A549 (cell line): ENCODE measurements around the gene GCKR. TPM values are rescaled to one million over a fixed set of nuclear protein-coding genes. Genes with fewer than 3 reads are reported as not detected.

ENCODE experiments used
- ATAC-seq, 2 experiments: fragments of 200-7000 bp in 1 of 2; fragments of >200 bp in 1 of 2; cut with Nextera tagmentation in 1 of 2; cut with Tn5 transposase in 1 of 2; 3 replicates each; pipeline versions ENCODE4 v1.8.0 to v1.9.1; 2018 to 2020; ENCODE audit warnings: mild to moderate bottlenecking in 1 of 2, moderate library complexity in 1 of 2
- CTCF ChIA-PET: fragments of 300-600 bp; sonication (Branson Sonifier 250); formaldehyde crosslinking; extraction: SDS; loops from one replicate; lab custom pipeline; 2021; ENCODE audit warnings: antibody characterized with exemption, inconsistent platforms; lab: Yijun Ruan, JAX
- POLR2A ChIA-PET: fragments of 350-600 bp; formaldehyde crosslinking; extraction: SDS; loops from one replicate; lab custom pipeline; 2021; ENCODE audit warnings: antibody characterized with exemption, inconsistent platforms; lab: Yijun Ruan, JAX
- DNase-seq, 2 experiments: peaks; one replicate each; pipeline versions ENCODE4 v3.0.0 to v3.0.0-alpha.2; 2011 to 2016; ENCODE audit warnings: low read depth in 1 of 2, low spot score in 1 of 2
- FAIRE-seq: peaks from 2 replicates; lab custom pipeline; 2011; peaks lifted over from hg19 to GRCh38; lab: Jason Lieb, UNC
- H3K27ac ChIP-seq, 2 experiments: fragments of >200 bp; sonication (Bioruptor Twin); formaldehyde crosslinking; 3 replicates each; pipeline ENCODE4 v1.5.1; 2016 to 2017
- H3K4me1 ChIP-seq: fragments of >200 bp; sonication (Bioruptor Twin); formaldehyde crosslinking; 3 replicates; pipeline ENCODE4 v1.6.1; 2016
- H3K4me2 ChIP-seq: fragments of >200 bp; sonication (Bioruptor Twin); formaldehyde crosslinking; 3 replicates; pipeline ENCODE4 v1.6.1; 2016
- H3K4me3 ChIP-seq: fragments of >200 bp; sonication (Bioruptor Twin); formaldehyde crosslinking; 3 replicates; pipeline ENCODE4 v1.5.1; 2016
- H3K9me3 ChIP-seq: fragments of >200 bp; sonication (Bioruptor Twin); formaldehyde crosslinking; 3 replicates; pipeline ENCODE4 v1.6.1; 2016
- BHLHE40 ChIP-seq: IDR thresholded peaks from 2 replicates; pipeline ENCODE4 v1.6.1; 2012; ENCODE audit warnings: low read depth, low read length, inconsistent platforms
- CBX2 ChIP-seq: fragments of 200-600 bp; sonication (generic); IDR thresholded peaks from 2 replicates; pipeline ENCODE4 v1.6.1; 2016; ENCODE audit warnings: low read depth, mild to moderate bottlenecking, borderline replicate concordance
- CEBPB ChIP-seq, 2 experiments: fragments of >200 bp in 1 of 2; sonication (Bioruptor Twin) in 1 of 2; formaldehyde crosslinking in 1 of 2; IDR thresholded peaks; 2 replicates each; pipeline ENCODE4 v1.6.1; 2012 to 2016
- ESRRA ChIP-seq: fragments of 150-350 bp; IDR thresholded peaks from 2 replicates; pipeline ENCODE4 v1.6.1; 2014; ENCODE audit warnings: mild to moderate bottlenecking, low read length, borderline replicate concordance
- FOSL2 ChIP-seq, 2 experiments: fragments of 450-650 bp in 1 of 2; fragments of >200 bp in 1 of 2; sonication (Bioruptor Twin) in 1 of 2; formaldehyde crosslinking; IDR thresholded peaks; 2 replicates each; pipeline versions ENCODE4 v1.5.0 to v1.6.1; 2016 to 2020; ENCODE audit warnings: mild to moderate bottlenecking in 1 of 2, moderate library complexity in 1 of 2
- HOXA7 ChIP-seq: fragments of 250-450 bp; sonication (Bioruptor Pico); IDR thresholded peaks from 2 replicates; pipeline ENCODE4 v1.5.0; 2020; ENCODE audit warnings: mild to moderate bottlenecking, moderate library complexity
- HOXB13 ChIP-seq: fragments of 250-450 bp; sonication (Bioruptor Pico); IDR thresholded peaks from 2 replicates; pipeline ENCODE4 v1.5.0; 2020; ENCODE audit warnings: low read depth, mild to moderate bottlenecking, moderate library complexity
- HOXB5 ChIP-seq: fragments of 250-450 bp; sonication (Bioruptor Pico); IDR thresholded peaks from 2 replicates; pipeline ENCODE4 v1.5.0; 2020; ENCODE audit warnings: mild to moderate bottlenecking, moderate library complexity
- JUN ChIP-seq, 2 experiments: fragments of >200 bp; sonication (Bioruptor Twin); formaldehyde crosslinking; IDR thresholded peaks; 2 replicates in 1 of 2; 3 replicates in 1 of 2; pipeline ENCODE4 v1.6.1; 2016 to 2017
- KDM1A ChIP-seq: fragments of 200-600 bp; sonication (generic); IDR thresholded peaks from 2 replicates; pipeline ENCODE4 v1.6.1; 2016; ENCODE audit warnings: low read depth, mild to moderate bottlenecking
- NFE2L2 ChIP-seq: fragments of 150-350 bp; conservative IDR thresholded peaks from 2 replicates; pipeline ENCODE4 v1.6.1; 2014; ENCODE audit warnings: low read length
- RAD21 ChIP-seq, 2 experiments: fragments of >200 bp in 1 of 2; sonication (Bioruptor Twin) in 1 of 2; formaldehyde crosslinking in 1 of 2; IDR thresholded peaks in 1 of 2; conservative IDR thresholded peaks in 1 of 2; 2 replicates in 1 of 2; 3 replicates in 1 of 2; pipeline ENCODE4 v1.6.1; 2012 to 2018; ENCODE audit warnings: inconsistent platforms in 1 of 2
- RFX5 ChIP-seq: fragments of 450-650 bp; IDR thresholded peaks from 2 replicates; pipeline ENCODE4 v1.7.1; 2014; ENCODE audit warnings: antibody characterized with exemption, mild to moderate bottlenecking, moderate library complexity
- SMC3 ChIP-seq: fragments of >200 bp; sonication (Bioruptor Twin); formaldehyde crosslinking; IDR thresholded peaks from 3 replicates; pipeline ENCODE4 v1.6.1; 2018; ENCODE audit warnings: inconsistent platforms
- TFCP2L1 ChIP-seq: fragments of 250-450 bp; sonication (Bioruptor Pico); IDR thresholded peaks from 2 replicates; pipeline ENCODE4 v1.5.0; 2021; ENCODE audit warnings: mild to moderate bottlenecking
- ZNF302 ChIP-seq: fragments of 250-450 bp; sonication (Bioruptor Pico); IDR thresholded peaks from 2 replicates; pipeline ENCODE4 v1.9.0; 2021; ENCODE audit warnings: inconsistent platforms, mild to moderate bottlenecking, moderate library complexity
- WGBS: methylation state at CpG from one replicate; pipeline ENCODE4 v1.1.6; 2017; ENCODE audit errors: missing lambda C conversion rate; 5-methylcytosine and 5-hydroxymethylcytosine counted together
- polyA plus RNA-seq, 4 experiments: library from polyadenylated mRNA; depleted of rRNA in 3 of 4; stranded (reverse); fragments of >200 nt; fragmentation: RNase III in 1 of 4; extraction: RNeasy Plus Mini Kit Qiagen cat#74134 plus additional on column Dnase treatment in 1 of 4; gene quantifications; 2 replicates in 3 of 4; 3 replicates in 1 of 4; pipeline ENCODE4 v1.2.3, GENCODE V29; 2011 to 2017
- TF ChIP-seq, protein P1 (sequence below): IDR thresholded peaks from 2 replicates; pipeline ENCODE4 v1.6.1; 2012
- TF ChIP-seq, protein P2 (sequence below): fragments of 250-450 bp; sonication (Bioruptor Pico); IDR thresholded peaks from 2 replicates; pipeline ENCODE4 v1.5.0; 2020; ENCODE audit warnings: low read depth, mild to moderate bottlenecking, moderate library complexity
- TF ChIP-seq, protein P3 (sequence below): fragments of 200-600 bp; sonication (generic); IDR thresholded peaks from 2 replicates; pipeline ENCODE4 v1.6.1; 2016; ENCODE audit warnings: antibody characterized with exemption, mild to moderate bottlenecking, moderate library complexity

Gene GCKR
- polyA plus RNA-seq, 2 of the 4 experiments (the other 2 are of a cell fraction) = 0.10 to 0.48 TPM

DNA sequence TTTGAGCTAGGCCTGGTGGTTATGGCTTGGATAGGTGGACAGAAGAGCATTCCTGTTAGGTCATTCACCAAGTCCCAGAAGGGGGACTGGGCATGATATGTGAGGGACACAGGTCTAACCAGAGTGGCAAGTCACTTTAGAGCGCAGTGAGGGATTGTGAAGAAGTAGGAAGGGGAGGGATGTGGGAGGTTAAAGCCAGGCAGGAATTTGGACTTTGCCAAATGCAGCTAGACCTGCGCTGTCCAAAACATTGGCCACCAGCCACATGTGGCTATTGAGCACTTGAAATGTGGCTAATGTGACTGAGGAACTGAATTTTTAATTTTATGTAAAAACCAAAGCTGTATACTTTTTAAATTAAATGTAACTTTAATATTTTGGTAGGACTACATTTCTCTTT is 23.7 kb downstream of the GCKR start:
- FAIRE-seq (no peak), DNase-seq (no peak), ATAC-seq (no peak)
- no peaks in the 10 kb centered on the region for H3K9me3 ChIP-seq
- H3K27ac ChIP-seq = no peak overlapping the region
- ChIA-PET CTCF (interaction anchor here (1.7 kb wide), 1 partner anchor 12 kb away, joined by 5 read pairs; no protein-coding TSS in a partner anchor), POLR2A (no interaction called here)
- TF ChIP-seq RAD21 (conservative IDR thresholded peaks at IDR 0.05 in 1 of 2, IDR thresholded peaks at IDR 0.05 in 1 of 2) (no peak), HOXB5 (CRISPR knock-in tag) (no peak), CBX2 (no peak), SMC3 (no peak)
- H3K4me1 ChIP-seq = no peaks in the 10 kb centered on the region
- H3K4me3 ChIP-seq = no peak overlapping the region
- H3K4me2 ChIP-seq = no peak overlapping the region
- WGBS = 88% methylated on average over 2 of the region's 2 CpGs

DNA sequence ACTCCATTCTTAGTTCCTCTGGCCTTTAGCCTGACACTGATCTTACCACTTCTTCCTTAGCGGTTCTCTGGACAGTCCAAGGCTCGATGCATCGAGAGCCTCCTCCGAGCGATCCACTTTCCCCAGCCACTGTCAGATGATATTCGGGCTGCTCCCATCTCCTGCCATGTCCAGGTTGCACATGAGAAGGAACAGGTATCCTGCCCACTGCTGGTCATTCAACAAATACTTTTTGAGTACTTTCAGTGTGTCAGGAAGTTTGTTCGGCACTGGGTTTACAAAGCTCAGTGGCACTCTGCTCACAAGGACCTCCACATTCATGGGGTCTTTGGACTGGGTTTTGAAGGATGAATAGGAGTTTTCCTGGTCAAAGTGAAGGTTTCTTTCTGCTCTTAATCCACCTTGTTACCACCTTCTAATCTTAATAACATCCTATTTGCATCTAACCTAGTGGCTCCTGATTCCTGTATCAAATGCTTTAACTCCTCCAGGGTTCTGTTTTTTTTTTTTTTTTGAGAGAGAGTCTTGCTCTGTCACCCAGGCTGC is 25.8 kb downstream of the GCKR start:
- peak in 1 of 2 experiments; percentile 20 for DNase-seq
- ChIA-PET POLR2A (no interaction called here), CTCF (no interaction called here)
- Histone ChIP-seq H3K9me3 (no peaks in the 10 kb centered on the region), H3K4me3 (no peak overlapping the region), H3K4me1 (no peaks in the 10 kb centered on the region), H3K27ac (no peak overlapping the region), H3K4me2 (no peak overlapping the region)
- TF ChIP-seq ZNF302 (CRISPR knock-in tag) (no peak), RAD21 (conservative IDR thresholded peaks at IDR 0.05 in 1 of 2, IDR thresholded peaks at IDR 0.05 in 1 of 2) (no peak), CEBPB (IDR thresholded peaks at IDR 0.05) (no peak), ESRRA (no peak), TFCP2L1 (CRISPR knock-in tag) (no peak), RFX5 (no peak), FOSL2 (IDR thresholded peaks at IDR 0.05) (no peak), FOSL2 (CRISPR knock-in tag; IDR thresholded peaks at IDR 0.05) (no peak), HOXB13 (CRISPR knock-in tag) (no peak), KDM1A (no peak), BHLHE40 (no peak), JUN (IDR thresholded peaks at IDR 0.05) (no peak), HOXA7 (CRISPR knock-in tag) (no peak)
- TF ChIP-seq, protein P1, sequence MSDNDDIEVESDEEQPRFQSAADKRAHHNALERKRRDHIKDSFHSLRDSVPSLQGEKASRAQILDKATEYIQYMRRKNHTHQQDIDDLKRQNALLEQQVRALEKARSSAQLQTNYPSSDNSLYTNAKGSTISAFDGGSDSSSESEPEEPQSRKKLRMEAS = no peak
- TF ChIP-seq, protein P2, sequence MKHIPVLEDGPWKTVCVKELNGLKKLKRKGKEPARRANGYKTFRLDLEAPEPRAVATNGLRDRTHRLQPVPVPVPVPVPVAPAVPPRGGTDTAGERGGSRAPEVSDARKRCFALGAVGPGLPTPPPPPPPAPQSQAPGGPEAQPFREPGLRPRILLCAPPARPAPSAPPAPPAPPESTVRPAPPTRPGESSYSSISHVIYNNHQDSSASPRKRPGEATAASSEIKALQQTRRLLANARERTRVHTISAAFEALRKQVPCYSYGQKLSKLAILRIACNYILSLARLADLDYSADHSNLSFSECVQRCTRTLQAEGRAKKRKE = no peak
- TF ChIP-seq, protein P3, sequence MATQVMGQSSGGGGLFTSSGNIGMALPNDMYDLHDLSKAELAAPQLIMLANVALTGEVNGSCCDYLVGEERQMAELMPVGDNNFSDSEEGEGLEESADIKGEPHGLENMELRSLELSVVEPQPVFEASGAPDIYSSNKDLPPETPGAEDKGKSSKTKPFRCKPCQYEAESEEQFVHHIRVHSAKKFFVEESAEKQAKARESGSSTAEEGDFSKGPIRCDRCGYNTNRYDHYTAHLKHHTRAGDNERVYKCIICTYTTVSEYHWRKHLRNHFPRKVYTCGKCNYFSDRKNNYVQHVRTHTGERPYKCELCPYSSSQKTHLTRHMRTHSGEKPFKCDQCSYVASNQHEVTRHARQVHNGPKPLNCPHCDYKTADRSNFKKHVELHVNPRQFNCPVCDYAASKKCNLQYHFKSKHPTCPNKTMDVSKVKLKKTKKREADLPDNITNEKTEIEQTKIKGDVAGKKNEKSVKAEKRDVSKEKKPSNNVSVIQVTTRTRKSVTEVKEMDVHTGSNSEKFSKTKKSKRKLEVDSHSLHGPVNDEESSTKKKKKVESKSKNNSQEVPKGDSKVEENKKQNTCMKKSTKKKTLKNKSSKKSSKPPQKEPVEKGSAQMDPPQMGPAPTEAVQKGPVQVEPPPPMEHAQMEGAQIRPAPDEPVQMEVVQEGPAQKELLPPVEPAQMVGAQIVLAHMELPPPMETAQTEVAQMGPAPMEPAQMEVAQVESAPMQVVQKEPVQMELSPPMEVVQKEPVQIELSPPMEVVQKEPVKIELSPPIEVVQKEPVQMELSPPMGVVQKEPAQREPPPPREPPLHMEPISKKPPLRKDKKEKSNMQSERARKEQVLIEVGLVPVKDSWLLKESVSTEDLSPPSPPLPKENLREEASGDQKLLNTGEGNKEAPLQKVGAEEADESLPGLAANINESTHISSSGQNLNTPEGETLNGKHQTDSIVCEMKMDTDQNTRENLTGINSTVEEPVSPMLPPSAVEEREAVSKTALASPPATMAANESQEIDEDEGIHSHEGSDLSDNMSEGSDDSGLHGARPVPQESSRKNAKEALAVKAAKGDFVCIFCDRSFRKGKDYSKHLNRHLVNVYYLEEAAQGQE = no peak
- ATAC-seq = peak; percentile 45 to 59; a peak in 4 of 6 replicates
- 65% methylated on average over 7 of the region's 7 CpGs for WGBS
- FAIRE-seq = no peak

DNA sequence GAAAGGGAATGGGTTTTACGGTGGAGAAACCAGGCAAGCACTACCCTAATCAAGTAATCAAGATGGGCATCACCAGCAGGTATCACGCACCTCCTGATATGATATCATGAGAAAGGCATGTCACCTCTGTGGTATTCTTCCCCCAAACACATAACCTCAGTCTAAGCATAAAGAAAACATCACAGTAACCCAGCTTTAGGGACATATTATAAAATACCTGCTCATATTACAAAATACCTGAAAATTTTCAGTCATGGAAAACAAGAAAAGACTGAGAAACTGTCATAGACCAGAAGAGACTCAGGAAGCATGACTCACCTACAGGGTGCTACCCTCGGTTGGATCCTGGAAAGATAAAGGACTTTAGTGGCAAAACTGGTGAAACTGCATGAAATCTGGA is 30.5 kb downstream of the GCKR start:
- H3K4me1 ChIP-seq = no peaks in the 10 kb centered on the region
- no peak for FAIRE-seq
- POLR2A ChIA-PET = interaction anchor here (0.5 kb wide), 1 partner anchor 18 kb away, joined by 4 read pairs; no protein-coding TSS in a partner anchor

More for the DNA sequence above, 30.5 kb downstream of the GCKR start:
- Histone ChIP-seq H3K9me3 (peaks cover 4% of the 10 kb centered on the region; the same call in 1 of the 3 replicates), H3K4me3 (no peak overlapping the region), H3K27ac (no peak overlapping the region), H3K4me2 (no peak overlapping the region)
- CTCF ChIA-PET = interaction anchor here (0.7 to 0.8 kb wide), 3 partner anchors 16 to 155 kb away, joined by 3 to 4 read pairs (median 3); no protein-coding TSS in a partner anchor
- no peak for DNase-seq
- peak; percentile 29 to 70; a peak in 1 of 6 replicates for ATAC-seq
- TF ChIP-seq, protein P1 = no peak
- TF ChIP-seq NFE2L2 = no peak
- no peak for TF ChIP-seq FOSL2 (IDR thresholded peaks at IDR 0.05)
- TF ChIP-seq FOSL2 (CRISPR knock-in tag; IDR thresholded peaks at IDR 0.05) = peak; percentile 41
- 11% methylated on average over 3 of the region's 3 CpGs for WGBS
